DND-41 (cell line): ENCODE measurements around the gene FBXL13.
"Not testable (repeated sequence)": the region's sequence is repeated elsewhere in the genome, so short reads cannot be mapped to it uniquely, and the experiment has no call there.

ENCODE experiments used
- EZH2 ChIP-seq: IDR thresholded peaks from 3 replicates; pipeline ENCODE4 v1.6.1; 2012; ENCODE audit warnings: borderline replicate concordance, low read depth, mild to moderate bottlenecking, moderate library complexity, low read length, inconsistent platforms; ENCODE audit not compliant: severe bottlenecking
- TF ChIP-seq, protein P1 (sequence below): IDR thresholded peaks from 2 replicates; pipeline ENCODE4 v1.5.1; 2012; ENCODE audit warnings: borderline replicate concordance, low read length, moderate library complexity, mild to moderate bottlenecking; ENCODE audit not compliant: poor library complexity, severe bottlenecking; ENCODE audit errors: extremely low read depth

DNA sequence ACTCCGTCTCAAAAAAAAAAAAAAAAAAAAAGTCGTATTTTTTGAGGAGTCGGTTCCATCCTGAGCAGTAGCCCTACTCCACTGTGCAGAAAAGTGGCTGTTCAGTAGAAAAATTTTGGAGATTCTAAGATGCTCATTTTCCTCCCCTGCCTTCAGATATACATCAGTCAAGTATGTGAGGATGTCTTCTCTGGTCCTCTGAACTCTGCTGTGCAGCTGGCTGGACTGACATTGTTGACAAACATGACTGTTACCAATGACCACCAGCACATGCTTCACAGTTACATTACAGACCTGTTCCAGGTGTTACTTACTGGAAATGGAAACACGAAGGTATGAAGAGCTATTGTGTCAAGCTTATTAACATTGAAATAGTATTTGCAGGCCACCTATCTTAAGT lies 17.7 kb upstream of the FBXL13 start:
- TF ChIP-seq, protein P1, sequence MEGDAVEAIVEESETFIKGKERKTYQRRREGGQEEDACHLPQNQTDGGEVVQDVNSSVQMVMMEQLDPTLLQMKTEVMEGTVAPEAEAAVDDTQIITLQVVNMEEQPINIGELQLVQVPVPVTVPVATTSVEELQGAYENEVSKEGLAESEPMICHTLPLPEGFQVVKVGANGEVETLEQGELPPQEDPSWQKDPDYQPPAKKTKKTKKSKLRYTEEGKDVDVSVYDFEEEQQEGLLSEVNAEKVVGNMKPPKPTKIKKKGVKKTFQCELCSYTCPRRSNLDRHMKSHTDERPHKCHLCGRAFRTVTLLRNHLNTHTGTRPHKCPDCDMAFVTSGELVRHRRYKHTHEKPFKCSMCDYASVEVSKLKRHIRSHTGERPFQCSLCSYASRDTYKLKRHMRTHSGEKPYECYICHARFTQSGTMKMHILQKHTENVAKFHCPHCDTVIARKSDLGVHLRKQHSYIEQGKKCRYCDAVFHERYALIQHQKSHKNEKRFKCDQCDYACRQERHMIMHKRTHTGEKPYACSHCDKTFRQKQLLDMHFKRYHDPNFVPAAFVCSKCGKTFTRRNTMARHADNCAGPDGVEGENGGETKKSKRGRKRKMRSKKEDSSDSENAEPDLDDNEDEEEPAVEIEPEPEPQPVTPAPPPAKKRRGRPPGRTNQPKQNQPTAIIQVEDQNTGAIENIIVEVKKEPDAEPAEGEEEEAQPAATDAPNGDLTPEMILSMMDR = not testable (repeated sequence)
- not testable (repeated sequence) for TF ChIP-seq EZH2
